22Rv1 (cell line): ENCODE results near the gene HECTD1.

Experiments
- H3K27ac ChIP-seq: fragments of 450-650 bp; 2 replicates; pipeline ENCODE4 v1.5.1; 2017
- ZFX ChIP-seq: fragments of 450-650 bp; IDR thresholded peaks from 2 replicates; pipeline ENCODE4 v1.6.1; 2017; ENCODE audit warnings: antibody characterized with exemption, borderline replicate concordance
- TF ChIP-seq, protein P1 (sequence below): fragments of 450-650 bp; IDR thresholded peaks from 2 replicates; pipeline ENCODE4 v1.5.1; 2017; ENCODE audit warnings: mild to moderate bottlenecking

HECTD1 gene

DNA sequence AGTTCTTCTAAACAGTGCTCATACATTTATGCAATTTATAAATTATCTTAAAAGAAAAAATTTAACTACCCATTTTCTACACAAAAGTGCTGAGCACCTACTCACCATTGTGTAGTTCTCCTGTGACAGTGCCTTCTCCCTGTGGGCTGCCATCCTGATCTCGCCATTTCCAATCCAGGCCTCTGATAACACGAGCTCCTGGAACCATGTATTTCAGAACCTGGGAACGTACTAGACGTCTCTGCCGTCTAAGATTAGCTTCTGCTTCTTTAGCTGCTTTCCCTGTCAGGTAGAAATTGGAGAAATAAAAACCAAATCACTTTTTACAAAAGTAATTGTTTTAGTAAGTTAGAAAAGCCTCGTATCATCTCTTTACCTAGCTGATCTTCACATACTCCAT, 74.5 kb downstream of the HECTD1 start:
- H3K27ac ChIP-seq = no peak overlapping the region
- no peak for TF ChIP-seq ZFX
- TF ChIP-seq, protein P1, sequence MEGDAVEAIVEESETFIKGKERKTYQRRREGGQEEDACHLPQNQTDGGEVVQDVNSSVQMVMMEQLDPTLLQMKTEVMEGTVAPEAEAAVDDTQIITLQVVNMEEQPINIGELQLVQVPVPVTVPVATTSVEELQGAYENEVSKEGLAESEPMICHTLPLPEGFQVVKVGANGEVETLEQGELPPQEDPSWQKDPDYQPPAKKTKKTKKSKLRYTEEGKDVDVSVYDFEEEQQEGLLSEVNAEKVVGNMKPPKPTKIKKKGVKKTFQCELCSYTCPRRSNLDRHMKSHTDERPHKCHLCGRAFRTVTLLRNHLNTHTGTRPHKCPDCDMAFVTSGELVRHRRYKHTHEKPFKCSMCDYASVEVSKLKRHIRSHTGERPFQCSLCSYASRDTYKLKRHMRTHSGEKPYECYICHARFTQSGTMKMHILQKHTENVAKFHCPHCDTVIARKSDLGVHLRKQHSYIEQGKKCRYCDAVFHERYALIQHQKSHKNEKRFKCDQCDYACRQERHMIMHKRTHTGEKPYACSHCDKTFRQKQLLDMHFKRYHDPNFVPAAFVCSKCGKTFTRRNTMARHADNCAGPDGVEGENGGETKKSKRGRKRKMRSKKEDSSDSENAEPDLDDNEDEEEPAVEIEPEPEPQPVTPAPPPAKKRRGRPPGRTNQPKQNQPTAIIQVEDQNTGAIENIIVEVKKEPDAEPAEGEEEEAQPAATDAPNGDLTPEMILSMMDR = no peak

GRCh38 chr14:31128601-31129526, 78.7 kb downstream of the HECTD1 start:
- H3K27ac ChIP-seq = no peak overlapping the region
- TF ChIP-seq, protein P1 = no peak
- no peak for TF ChIP-seq ZFX

- TF ChIP-seq ZFX = no peak
- TF ChIP-seq, protein P1 = no peak
- no peak overlapping the region for H3K27ac ChIP-seq
These were observed 79.9 kb downstream of the HECTD1 start for GRCh38 chr14:31127690-31128089.

DNA sequence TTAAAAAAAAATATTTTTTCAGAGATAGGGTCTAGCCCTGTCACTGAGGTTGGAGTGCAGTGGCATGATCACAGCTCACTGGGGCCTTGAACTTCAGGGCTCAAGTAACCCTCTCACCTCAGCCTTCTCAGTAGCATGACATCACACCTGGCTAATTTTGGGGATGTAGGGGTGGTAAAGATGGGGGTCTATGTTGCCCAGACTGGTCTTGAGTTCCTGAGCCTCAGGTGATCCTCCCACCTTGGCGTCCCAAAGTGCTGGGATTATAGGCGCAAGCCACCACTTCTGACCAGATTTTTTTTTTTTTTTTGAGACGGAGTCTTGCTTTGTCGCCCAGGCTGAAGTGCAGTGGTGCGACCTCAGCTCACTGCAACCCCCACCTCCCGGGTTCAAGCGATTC, 80.9 kb downstream of the HECTD1 start:
- no peak overlapping the region for H3K27ac ChIP-seq
- TF ChIP-seq ZFX = no peak
- TF ChIP-seq, protein P1 = no peak

- no peak for TF ChIP-seq ZFX
- TF ChIP-seq, protein P1 = no peak
- H3K27ac ChIP-seq = no peak overlapping the region
These were observed 82.4 kb downstream of the HECTD1 start for GRCh38 chr14:31125231-31125630.

GRCh38 chr14:31124197-31124596, 83.4 kb downstream of the HECTD1 start:
- no peak for TF ChIP-seq ZFX
- TF ChIP-seq, protein P1 = no peak
- H3K27ac ChIP-seq = no peak overlapping the region

GRCh38 chr14:31122921-31123320, 84.7 kb downstream of the HECTD1 start:
- no peak for TF ChIP-seq ZFX
- TF ChIP-seq, protein P1 = no peak
- no peak overlapping the region for H3K27ac ChIP-seq
